Measurements from ENCODE around the gene P2RX6.
A peak's percentile ranks its signal among the peaks of the same experiment; 100 is the strongest.
"Not testable (repeated sequence)": the region's sequence is repeated elsewhere in the genome, so short reads cannot be mapped to it uniquely, and the experiment has no call there.

Gene P2RX6

DNA sequence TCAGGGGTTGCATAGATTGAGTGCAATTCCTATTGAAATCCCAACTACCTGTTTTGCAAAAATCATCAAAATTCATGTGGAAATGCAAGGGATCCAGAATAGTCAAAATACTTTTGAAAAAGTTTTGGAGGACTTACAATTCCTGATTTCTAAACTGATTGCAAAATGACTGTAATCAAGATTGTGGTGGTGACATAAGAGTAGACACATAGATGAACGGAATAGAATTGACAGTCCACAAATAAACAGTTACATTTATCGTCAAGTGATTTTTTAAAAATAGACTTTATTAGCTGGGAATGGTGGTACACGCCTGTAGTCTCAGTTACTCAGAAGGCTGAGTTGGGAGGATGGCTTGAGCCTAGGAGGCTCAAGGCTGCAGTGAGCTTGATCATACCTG is 20.0 kb downstream of the P2RX6 start:
- no peaks in the 10 kb centered on the region for H3K36me3 ChIP-seq (ENCODE audit: control insufficient read depth in 1 of 2, insufficient read depth in 2 of 2, low read length in 2 of 2)
- peaks cover 0 to 9% of the 10 kb centered on the region in 2 donors for H3K27me3 ChIP-seq (ENCODE audit: control insufficient read depth in 1 of 2, insufficient read depth in 2 of 2, low read length in 2 of 2)
- H3K4me1 ChIP-seq (ENCODE audit: control insufficient read depth in 1 of 2, insufficient read depth in 2 of 2, low read length in 2 of 2) = peaks cover 0 to 10% of the 10 kb centered on the region in 2 donors
- no peaks in the 10 kb centered on the region for H3K9me3 ChIP-seq (ENCODE audit: control insufficient read depth in 1 of 2, low read length in 2 of 2)
- H3K4me3 ChIP-seq (ENCODE audit: low read depth in 1 of 2, low read length in 2 of 2) = no peak overlapping the region
- H3K9ac ChIP-seq (ENCODE audit: low read depth in 1 of 2, low read length in 2 of 2) = no peak overlapping the region
- no peak overlapping the region for H3K27ac ChIP-seq (ENCODE audit: low read depth, low read length)

DNA sequence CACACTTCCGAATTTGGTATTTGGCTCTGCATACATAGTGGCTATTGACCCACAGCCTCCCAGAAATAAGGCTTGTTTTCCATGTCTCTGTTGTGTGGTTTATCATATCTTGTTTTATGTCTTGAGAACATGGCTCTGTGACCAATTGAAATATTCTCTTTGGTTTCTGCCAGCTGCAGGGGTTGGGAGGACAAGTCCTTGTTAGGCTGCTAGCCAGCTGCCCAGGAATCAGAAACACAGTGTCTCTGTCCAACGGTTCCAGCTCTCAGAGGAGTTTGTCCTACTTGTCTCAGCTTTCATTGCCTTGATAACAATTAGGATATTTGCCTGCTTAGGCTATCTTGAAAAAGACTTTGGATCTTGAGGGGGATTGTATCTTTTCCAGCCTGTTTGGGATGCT is 23.4 kb downstream of the P2RX6 start:
- no peak overlapping the region for H3K27ac ChIP-seq (ENCODE audit: low read depth, low read length)
- no peaks in the 10 kb centered on the region for H3K27me3 ChIP-seq (ENCODE audit: control insufficient read depth in 1 of 2, insufficient read depth in 2 of 2, low read length in 2 of 2)
- H3K36me3 ChIP-seq (ENCODE audit: control insufficient read depth in 1 of 2, insufficient read depth in 2 of 2, low read length in 2 of 2) = no peaks in the 10 kb centered on the region
- H3K9ac ChIP-seq (ENCODE audit: low read depth in 1 of 2, low read length in 2 of 2) = no peak overlapping the region
- H3K4me3 ChIP-seq (ENCODE audit: low read depth in 1 of 2, low read length in 2 of 2) = no peak overlapping the region
- no peaks in the 10 kb centered on the region for H3K9me3 ChIP-seq (ENCODE audit: control insufficient read depth in 1 of 2, low read length in 2 of 2)
- peaks cover 6 to 7% of the 10 kb centered on the region in 2 donors for H3K4me1 ChIP-seq (ENCODE audit: control insufficient read depth in 1 of 2, insufficient read depth in 2 of 2, low read length in 2 of 2)

DNA sequence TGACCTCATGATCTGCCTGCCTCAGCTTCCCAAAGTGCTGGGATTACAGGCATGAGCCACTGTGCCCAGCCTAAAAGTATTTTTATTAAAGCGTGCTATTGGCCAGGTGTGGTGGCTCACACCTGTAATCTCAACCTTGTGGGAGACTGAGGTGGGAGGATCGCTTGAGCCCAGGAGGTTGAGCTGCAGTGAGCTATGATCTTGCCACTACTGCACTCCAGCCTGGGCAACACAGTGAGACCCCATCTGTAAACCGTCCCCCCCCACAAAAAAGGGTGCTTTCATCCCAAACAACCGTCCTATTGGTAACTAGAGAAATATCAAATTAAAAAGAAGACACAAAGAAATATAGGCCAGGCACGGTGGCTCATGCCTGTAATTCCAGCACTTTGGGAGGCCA is 24.2 kb downstream of the P2RX6 start:
- not testable (repeated sequence) for H3K27me3 ChIP-seq (ENCODE audit: control insufficient read depth in 1 of 2, insufficient read depth in 2 of 2, low read length in 2 of 2); H3K27ac ChIP-seq (ENCODE audit: low read depth, low read length); H3K9me3 ChIP-seq (ENCODE audit: control insufficient read depth in 1 of 2, low read length in 2 of 2); H3K36me3 ChIP-seq (ENCODE audit: control insufficient read depth in 1 of 2, insufficient read depth in 2 of 2, low read length in 2 of 2); H3K9ac ChIP-seq (ENCODE audit: low read depth in 1 of 2, low read length in 2 of 2); H3K4me3 ChIP-seq (ENCODE audit: low read depth in 1 of 2, low read length in 2 of 2)
- peaks cover 12 to 14% of the 10 kb centered on the region in 2 donors for H3K4me1 ChIP-seq (ENCODE audit: control insufficient read depth in 1 of 2, insufficient read depth in 2 of 2, low read length in 2 of 2)

DNA sequence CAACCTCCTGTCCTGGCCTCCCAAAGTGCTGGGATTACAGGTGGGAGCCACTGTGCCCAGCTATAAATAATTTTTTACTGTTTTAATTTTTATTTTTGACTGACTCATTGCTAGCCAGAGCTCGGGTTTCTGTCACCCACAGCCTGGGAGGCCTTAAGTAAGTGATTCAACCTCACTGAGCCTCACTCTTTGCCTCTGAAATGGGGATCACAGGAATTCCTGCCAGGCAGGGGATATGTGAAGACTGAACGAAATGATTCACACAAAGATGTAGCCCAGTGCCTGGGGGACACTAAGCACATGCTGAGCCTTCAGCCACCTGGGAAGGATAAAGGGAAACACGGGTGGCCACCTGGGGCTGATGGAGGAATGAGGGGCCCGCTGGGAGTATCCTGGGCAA is 27.0 kb downstream of the P2RX6 start:
- Histone ChIP-seq H3K36me3 (ENCODE audit: control insufficient read depth in 1 of 2, insufficient read depth in 2 of 2, low read length in 2 of 2) (no peaks in the 10 kb centered on the region), H3K9ac (ENCODE audit: low read depth in 1 of 2, low read length in 2 of 2) (no peak overlapping the region), H3K4me1 (ENCODE audit: control insufficient read depth in 1 of 2, insufficient read depth in 2 of 2, low read length in 2 of 2) (peaks cover 24 to 25% of the 10 kb centered on the region in 2 donors), H3K27me3 (ENCODE audit: control insufficient read depth in 1 of 2, insufficient read depth in 2 of 2, low read length in 2 of 2) (no peaks in the 10 kb centered on the region), H3K27ac (ENCODE audit: low read depth, low read length) (no peak overlapping the region), H3K4me3 (ENCODE audit: low read depth in 1 of 2, low read length in 2 of 2) (no peak overlapping the region), H3K9me3 (ENCODE audit: control insufficient read depth in 1 of 2, low read length in 2 of 2) (no peaks in the 10 kb centered on the region)

DNA sequence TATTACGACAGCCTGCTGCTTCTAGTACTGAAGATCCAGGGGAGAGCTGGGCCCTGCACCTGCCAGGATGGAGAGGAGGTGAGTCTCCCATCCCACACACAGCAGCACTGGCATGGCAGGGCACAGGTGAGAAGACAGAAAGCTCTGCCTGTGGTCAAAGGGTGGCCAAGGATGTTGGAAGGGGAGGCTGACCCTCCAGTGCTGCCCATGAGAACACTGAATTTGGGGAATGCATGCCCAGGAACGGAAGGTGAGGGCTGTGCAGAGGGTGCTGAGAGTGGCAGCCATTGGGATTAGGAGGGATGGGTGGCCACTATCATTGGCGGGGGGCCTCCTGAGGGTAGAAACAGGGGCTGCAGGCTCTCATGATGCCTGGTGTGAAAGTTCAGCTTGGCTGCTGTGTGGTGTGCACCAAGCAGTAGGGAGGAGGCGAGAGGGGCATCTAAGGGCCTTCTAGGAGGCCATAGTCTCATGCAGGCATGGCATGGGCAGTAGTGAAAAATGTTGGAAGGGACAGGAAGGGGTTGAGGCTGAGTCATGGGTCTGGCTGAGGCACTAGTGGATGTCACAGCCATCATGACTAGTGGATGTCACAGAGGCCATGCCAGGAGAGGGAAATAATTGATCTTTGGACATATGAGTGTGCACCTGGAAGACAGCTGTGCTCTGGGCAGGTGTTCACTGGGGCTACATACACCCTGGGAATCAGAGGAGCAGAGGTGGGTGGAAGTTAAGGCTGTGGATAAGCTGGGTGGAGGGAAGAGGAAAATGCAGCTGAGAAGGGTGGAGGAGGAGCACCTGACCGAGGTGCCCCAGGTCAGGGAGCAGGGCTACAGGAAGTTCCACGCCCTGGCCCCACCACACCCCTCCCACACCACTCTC is 28.3 kb downstream of the P2RX6 start:
- Histone ChIP-seq H3K27me3 (ENCODE audit: control insufficient read depth in 1 of 2, insufficient read depth in 2 of 2, low read length in 2 of 2) (no peaks in the 10 kb centered on the region), H3K36me3 (ENCODE audit: control insufficient read depth in 1 of 2, insufficient read depth in 2 of 2, low read length in 2 of 2) (no peaks in the 10 kb centered on the region), H3K9me3 (ENCODE audit: control insufficient read depth in 1 of 2, low read length in 2 of 2) (no peaks in the 10 kb centered on the region), H3K4me1 (ENCODE audit: control insufficient read depth in 1 of 2, insufficient read depth in 2 of 2, low read length in 2 of 2) (peaks cover 24 to 25% of the 10 kb centered on the region in 2 donors), H3K9ac (ENCODE audit: low read depth in 1 of 2, low read length in 2 of 2) (no peak overlapping the region), H3K27ac (ENCODE audit: low read depth, low read length) (no peak overlapping the region), H3K4me3 (ENCODE audit: low read depth in 1 of 2, low read length in 2 of 2) (peak overlapping the region in 1 of 2 donors; percentile 9)

DNA sequence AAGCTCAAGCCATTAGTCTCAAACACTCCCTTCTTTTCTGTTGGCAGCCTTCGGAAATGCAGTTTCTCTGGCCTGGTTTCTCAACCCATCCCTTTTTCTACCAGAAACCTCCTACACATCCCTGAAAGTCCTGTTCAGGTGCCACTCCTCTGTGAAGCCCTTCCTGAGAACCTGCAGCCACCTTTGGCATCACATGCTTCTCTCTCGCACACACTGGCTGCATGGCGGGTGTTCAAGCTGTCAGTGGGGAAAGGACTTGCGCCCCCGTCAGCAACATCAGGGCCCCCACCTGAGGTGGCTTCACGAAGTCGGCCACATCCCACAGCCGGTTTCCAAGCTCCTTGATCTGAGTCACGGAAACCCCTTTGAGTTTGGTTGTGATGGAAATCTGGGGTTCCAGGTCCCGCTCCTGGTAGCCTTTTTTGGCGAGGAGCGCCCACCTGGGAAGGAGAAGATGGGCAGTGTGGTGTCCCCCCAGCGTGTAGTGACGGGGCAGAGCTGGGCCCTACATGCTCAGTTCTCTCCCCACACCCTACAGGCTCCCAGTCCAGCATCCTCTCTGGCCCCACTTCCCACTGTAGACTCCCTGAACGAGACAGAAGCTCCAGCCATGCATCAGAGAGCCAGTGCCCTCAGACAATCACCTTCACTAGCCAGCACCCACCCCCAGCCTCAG is 29.0 kb downstream of the P2RX6 start:
- no peak overlapping the region for H3K9ac ChIP-seq (ENCODE audit: low read depth in 1 of 2, low read length in 2 of 2)
- H3K4me3 ChIP-seq (ENCODE audit: low read depth in 1 of 2, low read length in 2 of 2) = peak overlapping the region in 1 of 2 donors; percentile 9
- H3K36me3 ChIP-seq (ENCODE audit: control insufficient read depth in 1 of 2, insufficient read depth in 2 of 2, low read length in 2 of 2) = no peaks in the 10 kb centered on the region
- no peak overlapping the region for H3K27ac ChIP-seq (ENCODE audit: low read depth, low read length)
- H3K4me1 ChIP-seq (ENCODE audit: control insufficient read depth in 1 of 2, insufficient read depth in 2 of 2, low read length in 2 of 2) = peaks cover 24 to 25% of the 10 kb centered on the region in 2 donors
- no peaks in the 10 kb centered on the region for H3K27me3 ChIP-seq (ENCODE audit: control insufficient read depth in 1 of 2, insufficient read depth in 2 of 2, low read length in 2 of 2)
- H3K9me3 ChIP-seq (ENCODE audit: control insufficient read depth in 1 of 2, low read length in 2 of 2) = no peaks in the 10 kb centered on the region

DNA sequence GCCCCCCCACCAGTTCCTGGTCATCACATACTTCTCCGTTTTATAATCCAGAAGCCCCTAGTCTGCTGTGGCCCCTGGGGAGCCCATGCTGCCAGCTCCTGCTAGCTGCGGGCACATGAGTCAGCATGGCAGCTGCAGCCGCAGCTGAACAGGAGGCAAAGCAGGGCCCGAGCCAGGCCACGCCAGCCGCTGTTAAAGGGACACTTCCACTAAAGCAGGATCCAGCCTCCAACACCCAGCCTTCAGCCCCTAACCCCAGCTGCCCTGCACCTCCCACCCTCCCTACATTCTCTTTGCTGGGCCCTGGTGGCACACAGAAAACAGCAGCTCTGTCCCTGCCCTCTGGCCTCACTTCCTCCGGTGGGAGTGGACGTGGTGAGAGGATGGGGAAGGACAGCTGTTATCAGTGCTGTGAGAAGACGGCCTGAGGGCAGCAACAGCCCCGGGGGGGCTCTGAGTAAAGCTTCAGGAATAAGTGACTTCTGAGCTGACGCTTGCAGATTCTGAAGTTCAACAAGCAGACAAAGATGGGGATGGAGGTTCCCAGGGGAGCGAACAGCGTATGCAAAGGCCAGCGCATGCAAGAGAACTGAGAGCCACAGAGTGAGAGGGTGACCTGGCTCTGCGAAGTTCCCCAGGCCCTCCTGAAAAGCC is 30.1 kb downstream of the P2RX6 start:
- Histone ChIP-seq H3K36me3 (ENCODE audit: control insufficient read depth in 1 of 2, insufficient read depth in 2 of 2, low read length in 2 of 2) (no peaks in the 10 kb centered on the region), H3K9ac (ENCODE audit: low read depth in 1 of 2, low read length in 2 of 2) (no peak overlapping the region), H3K27ac (ENCODE audit: low read depth, low read length) (no peak overlapping the region), H3K4me3 (ENCODE audit: low read depth in 1 of 2, low read length in 2 of 2) (peak overlapping the region; percentile 56 to 70), H3K4me1 (ENCODE audit: control insufficient read depth in 1 of 2, insufficient read depth in 2 of 2, low read length in 2 of 2) (peaks cover 24 to 25% of the 10 kb centered on the region in 2 donors), H3K27me3 (ENCODE audit: control insufficient read depth in 1 of 2, insufficient read depth in 2 of 2, low read length in 2 of 2) (no peaks in the 10 kb centered on the region), H3K9me3 (ENCODE audit: control insufficient read depth in 1 of 2, low read length in 2 of 2) (no peaks in the 10 kb centered on the region)

DNA sequence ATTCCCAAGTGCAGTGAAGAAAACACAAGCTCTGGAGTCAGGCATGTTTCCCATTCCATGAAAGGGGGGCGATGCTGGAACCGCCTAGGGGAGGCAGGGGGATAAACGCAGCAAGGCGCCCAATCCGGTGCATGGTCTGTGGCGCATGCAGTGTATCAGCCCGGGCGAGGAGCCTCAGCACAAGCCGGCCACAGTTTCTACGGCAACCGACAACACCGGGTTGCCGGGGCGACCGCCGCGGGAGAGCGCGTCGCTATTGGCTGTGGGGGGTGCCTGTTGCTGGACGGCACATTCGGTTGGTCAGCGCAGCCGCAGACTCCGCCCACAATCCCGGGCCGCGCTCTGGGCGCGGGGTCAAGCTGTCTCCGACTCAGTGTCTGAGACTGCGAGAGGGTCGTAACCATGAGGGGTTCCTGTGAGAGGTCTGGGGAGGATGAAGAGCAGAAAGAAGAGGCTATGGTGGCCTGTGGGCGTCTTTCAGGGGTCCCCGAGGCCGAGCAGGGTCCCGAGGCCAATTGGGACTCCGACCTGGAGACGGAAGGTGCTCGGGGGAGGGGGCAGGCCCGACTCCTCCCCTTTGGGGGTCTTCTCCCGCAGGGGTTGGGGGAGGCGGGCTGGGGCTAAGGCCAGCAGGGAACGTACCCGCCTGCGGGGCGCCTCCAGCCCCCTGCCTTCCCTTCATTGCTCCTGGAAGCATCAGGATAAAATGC is 30.8 kb downstream of the P2RX6 start, which contains the start of gene LRRC74B:
LRRC74B (plus strand) TSS at position 362 of the 710 bp plus-strand sequence; CDS start at position 403, 41 bp downstream.
- Histone ChIP-seq H3K4me1 (ENCODE audit: control insufficient read depth in 1 of 2, insufficient read depth in 2 of 2, low read length in 2 of 2) (peaks cover 24 to 25% of the 10 kb centered on the region in 2 donors), H3K27me3 (ENCODE audit: control insufficient read depth in 1 of 2, insufficient read depth in 2 of 2, low read length in 2 of 2) (no peaks in the 10 kb centered on the region), H3K9me3 (ENCODE audit: control insufficient read depth in 1 of 2, low read length in 2 of 2) (no peaks in the 10 kb centered on the region), H3K9ac (ENCODE audit: low read depth in 1 of 2, low read length in 2 of 2) (no peak within 1 kb of the TSS), H3K36me3 (ENCODE audit: control insufficient read depth in 1 of 2, insufficient read depth in 2 of 2, low read length in 2 of 2) (no peaks in the 10 kb centered on the region), H3K4me3 (ENCODE audit: low read depth in 1 of 2, low read length in 2 of 2) (peak within 1 kb of the TSS; percentile 56 to 70), H3K27ac (ENCODE audit: low read depth, low read length) (no peak within 1 kb of the TSS)

DNA sequence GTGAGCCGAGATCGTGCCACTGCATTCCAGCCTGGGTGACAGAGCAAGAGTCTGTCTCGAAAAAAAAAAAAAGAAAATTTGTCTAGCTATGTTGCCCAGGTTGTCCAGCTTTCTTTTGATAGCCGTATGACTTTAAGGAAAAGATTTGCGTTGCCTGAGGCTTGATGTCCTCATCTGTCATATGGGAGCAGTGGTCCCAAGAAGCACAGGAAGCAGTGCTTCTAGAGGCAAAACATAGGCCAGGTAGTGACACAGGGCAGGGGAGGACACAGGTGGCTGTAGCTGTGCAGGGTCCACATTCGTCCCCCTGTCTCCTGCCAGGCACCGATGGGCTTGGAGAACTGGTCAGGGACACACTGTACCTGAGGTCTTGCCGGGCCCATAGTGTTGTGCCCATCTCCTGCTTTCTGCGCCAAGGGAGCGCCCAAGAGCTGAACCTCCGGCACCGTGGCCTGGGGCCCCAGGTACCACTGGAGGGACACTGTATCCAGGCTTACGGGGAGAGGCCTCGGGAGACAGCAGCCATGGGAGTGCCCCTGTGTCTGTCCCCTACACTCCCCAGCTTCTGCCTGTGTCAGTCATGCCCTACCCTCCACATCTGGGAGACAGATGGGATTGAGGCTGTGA is 32.2 kb downstream of the P2RX6 start:
- Histone ChIP-seq H3K4me3 (ENCODE audit: low read depth in 1 of 2, low read length in 2 of 2) (no peak overlapping the region), H3K27me3 (ENCODE audit: control insufficient read depth in 1 of 2, insufficient read depth in 2 of 2, low read length in 2 of 2) (no peaks in the 10 kb centered on the region), H3K36me3 (ENCODE audit: control insufficient read depth in 1 of 2, insufficient read depth in 2 of 2, low read length in 2 of 2) (no peaks in the 10 kb centered on the region), H3K9ac (ENCODE audit: low read depth in 1 of 2, low read length in 2 of 2) (no peak overlapping the region), H3K27ac (ENCODE audit: low read depth, low read length) (no peak overlapping the region), H3K9me3 (ENCODE audit: control insufficient read depth in 1 of 2, low read length in 2 of 2) (no peaks in the 10 kb centered on the region), H3K4me1 (ENCODE audit: control insufficient read depth in 1 of 2, insufficient read depth in 2 of 2, low read length in 2 of 2) (peaks cover 24 to 25% of the 10 kb centered on the region in 2 donors)
